ENCODE results near the gene DHRS4L2.
A peak's percentile ranks its signal among the peaks of the same experiment; 100 is the strongest.
"Not testable (repeated sequence)": the region's sequence is repeated elsewhere in the genome, so short reads cannot be mapped to it uniquely, and the experiment has no call there.

DHRS4L2 gene

DNA sequence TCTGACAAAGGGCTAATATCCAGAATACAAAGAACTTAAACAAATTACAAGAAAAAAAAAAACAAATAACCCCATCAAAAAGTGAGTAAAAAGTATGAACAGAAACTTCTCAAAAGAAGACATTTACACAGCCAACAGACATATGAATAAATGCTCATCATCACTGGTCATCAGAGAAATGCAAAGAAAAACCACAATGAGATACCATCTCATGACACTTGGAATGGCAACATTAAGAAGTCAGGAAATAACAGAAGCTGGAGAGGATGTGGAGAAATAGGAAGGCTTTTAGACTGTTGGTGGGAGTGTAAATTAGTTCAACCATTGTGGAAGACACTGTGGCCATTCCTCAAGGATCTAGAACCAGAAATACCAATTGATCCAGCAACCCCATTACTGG, 30.2 kb downstream of the DHRS4L2 start:
- not testable (repeated sequence) for DNase-seq (ENCODE audit: low read depth in 2 of 2)

DNA sequence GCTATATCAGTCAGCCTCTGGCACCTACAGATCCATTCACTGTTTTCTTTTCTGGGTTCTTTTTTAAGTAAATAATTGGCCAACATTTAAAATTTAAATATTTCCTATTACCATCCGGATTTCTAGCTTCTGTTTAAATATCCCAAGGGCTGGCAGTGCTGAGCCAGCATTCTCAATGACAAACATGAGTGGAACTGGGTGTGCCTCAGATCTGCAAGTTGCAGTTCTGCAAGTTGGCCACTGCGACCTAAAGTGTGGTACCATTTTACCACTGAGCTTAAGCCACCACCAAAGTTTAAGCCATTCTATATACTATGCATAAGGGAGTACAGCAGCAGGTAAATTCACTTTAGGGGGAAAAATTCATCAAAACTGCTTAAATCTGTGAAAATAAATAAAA, 31.2 kb downstream of the DHRS4L2 start:
- not testable (repeated sequence) for DNase-seq (ENCODE audit: low read depth in 2 of 2)

- not testable (repeated sequence) for DNase-seq (ENCODE audit: low read depth in 2 of 2)
Observed at GRCh38 chr14:24020520-24020919, 31.8 kb downstream of the DHRS4L2 start.

GRCh38 chr14:24024939-24025418, 36.2 kb downstream of the DHRS4L2 start:
- DNase-seq (ENCODE audit: low read depth in 2 of 2) = not testable (repeated sequence)

DNA sequence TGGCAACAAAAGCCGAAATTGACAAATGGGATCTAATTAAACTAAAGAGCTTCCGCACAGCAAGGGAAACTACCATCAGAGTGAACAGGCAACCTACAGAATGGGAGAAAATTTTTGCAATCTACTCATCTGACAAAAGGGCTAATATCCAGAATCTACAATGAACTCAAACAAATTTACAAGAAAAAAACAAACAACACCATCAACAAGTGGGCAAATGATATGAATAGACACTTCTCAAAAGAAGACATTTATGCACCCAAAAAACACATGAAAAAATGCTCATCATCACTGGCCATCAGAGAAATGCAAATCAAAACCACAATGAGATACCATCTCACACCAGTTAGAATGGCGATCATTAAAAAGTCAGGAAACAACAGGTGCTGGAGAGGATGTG, 41.0 kb downstream of the DHRS4L2 start:
- not testable (repeated sequence) for DNase-seq (ENCODE audit: low read depth in 2 of 2)

- not testable (repeated sequence) for DNase-seq (ENCODE audit: low read depth in 2 of 2)
Observed at GRCh38 chr14:24031331-24031730, 42.6 kb downstream of the DHRS4L2 start.

DNA sequence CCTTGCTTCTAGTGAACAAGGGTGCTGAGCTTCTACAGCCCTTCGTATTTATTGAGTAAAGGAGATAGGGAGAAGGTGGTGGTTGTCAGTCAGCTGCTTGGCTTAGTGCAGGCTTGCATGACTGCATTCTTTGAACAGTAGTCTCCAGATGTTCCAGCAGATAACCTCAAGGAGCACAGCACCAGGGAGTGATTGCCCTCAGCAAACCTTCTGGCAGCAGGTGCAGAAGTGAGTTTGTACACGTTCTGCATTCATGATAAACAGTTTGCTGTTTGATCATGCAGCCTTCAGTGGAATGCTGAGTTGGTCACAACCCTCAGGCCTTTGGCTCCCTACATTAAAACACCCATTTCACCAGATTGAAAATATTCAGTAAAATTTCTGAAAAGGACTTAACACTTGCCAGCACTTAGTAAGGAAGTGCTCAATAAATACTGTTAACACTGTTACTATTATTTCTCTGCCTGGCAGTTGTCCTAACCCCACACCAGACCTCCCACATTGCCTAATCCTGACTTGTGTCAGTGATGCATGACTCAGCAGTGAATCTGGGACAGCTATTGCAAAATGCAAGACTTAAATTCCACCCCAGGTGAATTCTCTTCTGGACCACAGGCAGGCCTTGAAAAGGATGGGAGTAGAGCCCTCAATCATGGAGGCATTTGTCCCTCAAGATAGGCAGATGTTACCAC, 44.1 kb downstream of the DHRS4L2 start:
- peak; percentile 59 to 63 for DNase-seq (ENCODE audit: low read depth in 2 of 2)

GRCh38 chr14:24035769-24036168, 47.0 kb downstream of the DHRS4L2 start:
- DNase-seq (ENCODE audit: low read depth in 2 of 2) = not testable (repeated sequence)

DNA sequence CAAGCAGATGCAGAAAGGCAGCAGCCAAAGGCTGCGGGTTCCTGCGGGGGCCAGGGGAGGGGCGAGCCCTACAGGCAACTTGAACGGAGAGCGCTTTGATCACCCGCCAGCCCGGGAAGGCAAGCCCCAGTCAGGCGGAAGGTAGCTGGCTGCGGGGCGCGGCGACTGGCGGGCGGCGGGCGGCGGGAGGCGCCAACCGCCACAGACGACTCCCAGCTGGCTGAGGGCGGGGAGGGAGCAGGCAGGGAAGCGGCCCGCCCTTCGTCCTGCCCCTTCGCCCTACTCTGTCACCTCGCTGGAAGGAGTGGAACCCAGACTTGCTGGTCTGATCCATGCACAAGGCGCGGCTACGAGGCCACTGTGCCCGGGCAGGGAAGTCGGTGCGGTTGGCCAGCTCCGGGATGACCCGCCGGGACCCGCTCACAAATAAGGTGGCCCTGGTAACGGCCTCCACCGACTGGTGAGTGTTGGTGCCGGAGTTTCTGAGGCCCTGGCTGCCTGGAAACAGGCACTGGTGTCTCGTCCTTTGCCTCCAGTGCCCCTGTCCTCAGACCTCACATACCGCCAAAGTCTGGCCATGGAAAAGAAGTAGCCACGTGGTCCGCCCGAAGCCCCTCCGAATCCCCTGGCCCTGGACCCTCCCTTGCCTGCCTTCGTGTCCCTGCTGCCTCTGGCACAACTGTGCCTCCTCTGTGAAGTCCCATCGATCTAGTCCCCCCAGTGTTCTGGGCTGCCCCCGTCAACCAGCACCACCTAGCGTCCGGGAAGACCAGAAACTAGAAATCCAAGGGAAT, 47.6 kb downstream of the DHRS4L2 start:
- DNase-seq (ENCODE audit: low read depth in 2 of 2) = no peak

DNA sequence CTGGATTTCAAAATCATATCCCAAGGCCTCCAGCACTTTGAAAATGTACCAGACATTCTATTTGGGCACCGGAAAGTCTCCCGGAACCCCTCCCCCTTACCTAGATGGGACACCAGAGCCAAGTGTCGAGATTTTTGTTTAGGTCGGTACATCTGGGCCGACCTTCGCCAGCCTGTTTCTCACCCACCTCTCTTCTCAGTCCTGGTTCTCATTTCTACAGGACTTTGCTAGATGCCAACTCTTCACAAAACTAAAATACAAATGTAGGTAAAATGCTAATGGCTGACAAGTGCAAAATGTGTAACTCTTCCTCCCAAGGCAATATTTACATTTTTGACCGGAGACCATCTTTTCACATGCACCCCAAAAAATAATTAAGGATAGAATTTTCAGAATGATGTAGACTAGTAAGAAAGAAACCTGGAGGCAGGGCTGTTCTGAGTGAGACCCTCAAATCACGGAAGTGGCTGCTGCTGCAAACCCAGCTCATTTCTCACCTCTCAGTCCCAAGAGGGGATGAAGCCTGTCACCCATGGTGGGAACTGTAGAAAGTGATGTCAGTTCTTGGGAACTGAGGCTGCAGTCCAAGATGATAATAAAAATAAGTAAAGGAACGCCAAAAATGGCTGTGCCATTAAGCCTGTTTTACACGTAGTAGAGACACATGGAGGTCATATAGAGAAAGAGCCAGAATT, 48.4 kb downstream of the DHRS4L2 start:
- not testable (repeated sequence) for DNase-seq (ENCODE audit: low read depth in 2 of 2)

- DNase-seq (ENCODE audit: low read depth in 2 of 2) = no peak
Observed at GRCh38 chr14:24037658-24038037, 48.9 kb downstream of the DHRS4L2 start.

GRCh38 chr14:24038686-24039085, 50.0 kb downstream of the DHRS4L2 start:
- DNase-seq (ENCODE audit: low read depth in 2 of 2) = no peak

GRCh38 chr14:24040692-24041091, 52.0 kb downstream of the DHRS4L2 start:
- DNase-seq (ENCODE audit: low read depth in 2 of 2) = no peak

DNA sequence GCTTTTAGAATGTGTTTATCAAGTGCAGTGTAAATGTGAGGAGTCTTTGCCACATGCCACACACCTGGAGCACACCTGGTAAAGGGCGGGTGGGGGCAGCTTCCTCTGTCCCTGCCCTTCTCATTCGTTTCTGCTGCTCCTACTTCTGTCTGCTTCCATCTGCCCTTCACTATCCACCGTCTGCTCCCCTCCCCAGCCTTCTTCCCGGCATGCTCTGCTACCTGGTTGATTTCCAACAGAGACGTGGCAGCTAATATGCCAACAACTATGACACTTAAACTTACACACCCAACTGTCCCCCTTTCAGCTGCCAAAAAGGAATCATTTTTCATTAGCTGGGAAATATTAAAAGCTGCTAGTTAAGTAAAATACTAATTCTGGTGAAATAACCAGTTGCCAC, 54.0 kb downstream of the DHRS4L2 start:
- no peak for DNase-seq (ENCODE audit: low read depth in 2 of 2)

GRCh38 chr14:24049002-24049401, 60.3 kb downstream of the DHRS4L2 start:
- DNase-seq (ENCODE audit: low read depth in 2 of 2) = not testable (repeated sequence)

- not testable (repeated sequence) for DNase-seq (ENCODE audit: low read depth in 2 of 2)
Observed at GRCh38 chr14:24050753-24051152, 62.0 kb downstream of the DHRS4L2 start.

GRCh38 chr14:24051176-24051788, 62.6 kb downstream of the DHRS4L2 start:
- DNase-seq (ENCODE audit: low read depth in 2 of 2) = no peak

DNA sequence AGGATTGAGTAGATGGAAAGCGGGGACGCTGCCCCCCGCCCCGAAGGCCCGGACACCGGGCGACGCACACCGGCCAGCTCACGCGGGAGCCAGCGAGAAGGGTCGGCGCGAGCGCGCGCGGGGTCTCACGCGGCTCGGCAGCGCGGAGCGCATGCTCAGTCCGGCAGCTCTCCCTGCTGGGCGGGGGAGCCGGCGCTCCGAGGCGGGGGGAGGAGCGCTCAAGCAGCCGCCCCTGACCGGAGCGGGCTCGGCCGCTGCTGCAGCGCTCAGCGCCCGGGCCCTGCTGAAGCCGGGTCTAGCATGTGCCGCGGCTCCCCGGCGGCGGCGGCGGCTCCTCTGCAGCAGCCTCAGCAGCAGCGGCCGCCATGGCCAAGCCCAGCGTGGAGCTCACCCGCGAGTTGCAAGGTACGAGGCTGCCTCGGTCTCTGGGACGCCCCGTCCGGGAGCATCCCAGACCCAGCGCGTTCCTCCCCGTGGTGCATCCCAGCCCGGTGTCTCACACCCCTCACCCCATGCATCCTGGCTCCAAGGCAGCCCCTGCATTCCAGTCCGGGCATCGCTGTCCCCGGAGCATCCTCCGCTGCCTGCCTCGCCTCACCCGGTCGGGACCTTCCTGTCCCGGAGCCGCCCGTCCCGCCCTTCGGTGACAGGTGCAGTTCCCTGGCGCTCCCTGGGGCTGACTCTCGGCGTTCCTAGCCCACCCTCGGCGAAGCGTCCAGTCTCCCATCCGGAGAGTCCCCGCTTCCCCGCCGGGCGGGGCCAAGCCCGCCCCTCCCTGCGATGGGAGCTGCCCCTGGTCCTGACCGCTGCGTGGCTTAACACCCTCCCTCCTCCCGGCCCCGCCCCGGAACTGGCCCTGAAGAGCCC, 63.3 kb downstream of the DHRS4L2 start, which contains the start of gene CARMIL3:
CARMIL3 (plus strand) TSS at position 221 of the 867 bp plus-strand sequence; CDS start at position 366, 145 bp downstream.
- DNase-seq (ENCODE audit: low read depth in 2 of 2) = no peak

DNA sequence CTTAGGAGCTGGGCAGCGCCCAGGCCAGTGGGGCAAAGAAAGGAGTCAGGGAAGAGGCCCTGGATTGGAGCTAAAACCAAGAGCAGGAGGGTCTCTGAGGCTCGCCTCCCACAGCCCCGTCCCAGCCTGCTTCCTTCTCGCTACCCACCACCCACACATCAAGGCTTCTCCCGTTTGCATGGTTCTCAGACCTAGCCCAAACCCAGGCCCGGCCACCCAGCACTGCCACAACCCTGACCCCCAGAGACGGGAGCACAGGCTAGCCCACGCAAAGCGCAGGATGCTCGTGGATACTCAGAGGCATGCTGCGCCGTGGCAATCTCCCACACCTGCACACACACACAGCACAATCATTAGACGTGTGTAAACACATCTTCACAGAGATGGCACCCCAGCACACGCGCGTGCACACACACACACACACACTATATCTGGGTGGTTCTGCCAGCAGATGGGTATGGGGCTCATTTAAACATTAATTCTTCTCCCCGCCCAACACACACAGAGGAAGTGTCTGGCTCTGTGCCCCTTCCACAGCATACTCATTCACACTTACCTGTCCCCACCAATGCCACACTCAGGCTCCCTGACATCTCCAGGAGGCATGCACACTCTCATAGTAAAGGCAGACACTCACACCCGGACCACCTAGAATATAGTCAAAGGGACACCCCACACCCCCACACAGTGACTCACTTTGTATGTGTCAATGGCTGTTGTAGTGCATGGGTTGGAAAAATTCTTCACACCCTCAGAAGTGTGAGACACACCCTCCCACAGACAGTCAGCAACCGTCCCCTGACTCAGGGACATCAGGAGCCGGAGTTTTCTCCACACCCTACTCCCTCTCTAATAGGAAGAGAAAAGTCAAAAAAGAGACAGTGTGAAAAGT, 64.2 kb downstream of the DHRS4L2 start:
- DNase-seq (ENCODE audit: low read depth in 2 of 2) = no peak

All from fibroblast of skin of left biceps (primary cell).